Dedifferentiated amniotic fluid mesenchymal stem cell (primary cell): ENCODE measurements around the gene SMARCC1.

Experiments used
- DNase-seq: peaks from one replicate; pipeline ENCODE4 v3.0.0-alpha.2; 2016; ENCODE audit errors: extremely low spot score

SMARCC1 gene

GRCh38 chr3:47635536-47635935 lies 146.2 kb downstream of the SMARCC1 start:
- DNase-seq = no peak

GRCh38 chr3:47634996-47635395 lies 146.7 kb downstream of the SMARCC1 start:
- no peak for DNase-seq

GRCh38 chr3:47630810-47631209 lies 150.9 kb downstream of the SMARCC1 start:
- no peak for DNase-seq

GRCh38 chr3:47629770-47630169 lies 151.9 kb downstream of the SMARCC1 start:
- no peak for DNase-seq

GRCh38 chr3:47628426-47628825 lies 153.3 kb downstream of the SMARCC1 start:
- DNase-seq = no peak

- no peak for DNase-seq
These were observed 158.8 kb downstream of the SMARCC1 start for GRCh38 chr3:47622671-47623461.

GRCh38 chr3:47617086-47618010 lies 164.3 kb downstream of the SMARCC1 start:
- no peak for DNase-seq

- no peak for DNase-seq
These were observed 166.9 kb downstream of the SMARCC1 start for GRCh38 chr3:47614788-47615187.

- DNase-seq = no peak
These were observed 168.0 kb downstream of the SMARCC1 start for GRCh38 chr3:47613722-47614121.

- no peak for DNase-seq
These were observed 168.8 kb downstream of the SMARCC1 start for GRCh38 chr3:47612879-47613278.

GRCh38 chr3:47612178-47612577 lies 169.5 kb downstream of the SMARCC1 start:
- DNase-seq = peak; percentile 74

- no peak for DNase-seq
These were observed 170.1 kb downstream of the SMARCC1 start for GRCh38 chr3:47611576-47611975.

- DNase-seq = no peak
These were observed 171.1 kb downstream of the SMARCC1 start for GRCh38 chr3:47610583-47610982.

- DNase-seq = no peak
These were observed 174.4 kb downstream of the SMARCC1 start for GRCh38 chr3:47607335-47607734.

- no peak for DNase-seq
These were observed 175.5 kb downstream of the SMARCC1 start for GRCh38 chr3:47606165-47606564.

- no peak for DNase-seq
These were observed 176.0 kb downstream of the SMARCC1 start for GRCh38 chr3:47605652-47606051.

- DNase-seq = no peak
These were observed 177.5 kb downstream of the SMARCC1 start for GRCh38 chr3:47604145-47604544.

- no peak for DNase-seq
These were observed 178.4 kb downstream of the SMARCC1 start for GRCh38 chr3:47603332-47603731.

GRCh38 chr3:47601281-47601680 lies 180.4 kb downstream of the SMARCC1 start:
- no peak for DNase-seq

- DNase-seq = no peak
These were observed 186.9 kb downstream of the SMARCC1 start for GRCh38 chr3:47594792-47595191.

- DNase-seq = no peak
These were observed 189.5 kb downstream of the SMARCC1 start for GRCh38 chr3:47592066-47592795.

GRCh38 chr3:47590216-47590615 lies 191.5 kb downstream of the SMARCC1 start:
- DNase-seq = no peak
